K562 (cell line): ENCODE data around the gene GIMAP8. TPM values are rescaled to one million over a fixed set of nuclear protein-coding genes. Genes with fewer than 3 reads are reported as not detected.

Source experiments
- ARNT ChIP-seq, 2 experiments: fragments of 450-650 bp; IDR thresholded peaks; 2 replicates each; pipeline ENCODE4 v1.6.1; 2016; ENCODE audit warnings: mild to moderate bottlenecking in 1 of 2
- BACH1 ChIP-seq: fragments of 200-800 bp; sonication (Bioruptor generic); IDR thresholded peaks from 2 replicates; pipeline ENCODE4 v1.6.1; 2016; ENCODE audit warnings: missing genetic modification characterization, missing compliant biosample characterization
- ELF1 ChIP-seq: fragments of 200-800 bp; sonication (Bioruptor generic); IDR thresholded peaks from 2 replicates; pipeline ENCODE4 v1.6.1; 2016; ENCODE audit warnings: missing genetic modification characterization, missing compliant biosample characterization
- ELK3 ChIP-seq: fragments of 450-650 bp; formaldehyde crosslinking; IDR thresholded peaks from 2 replicates; pipeline ENCODE4 v1.4.0; 2020; ENCODE audit warnings: mild to moderate bottlenecking
- JUN ChIP-seq, 2 experiments: sonication (generic) in 1 of 2; formaldehyde crosslinking in 1 of 2; IDR thresholded peaks; 2 replicates each; pipeline versions ENCODE4 v1.6.1 to v1.8.0; 2012 to 2022; ENCODE audit warnings: borderline replicate concordance in 2 of 2, mild to moderate bottlenecking in 2 of 2, improper control_type of control experiment in 1 of 2, low read depth in 1 of 2, low read length in 1 of 2, missing genetic modification reagents in 1 of 2
- KDM2B ChIP-seq: fragments of 250-450 bp; sonication (Bioruptor Pico); IDR thresholded peaks from 2 replicates; pipeline ENCODE4 v1.8.0; 2021; ENCODE audit warnings: mild to moderate bottlenecking, moderate library complexity
- PHF21A ChIP-seq: fragments of 450-650 bp; IDR thresholded peaks from 2 replicates; pipeline ENCODE4 v1.6.1; 2017; ENCODE audit warnings: low read depth, borderline replicate concordance
- PYGO2 ChIP-seq: fragments of 450-650 bp; IDR thresholded peaks from 2 replicates; pipeline ENCODE4 v1.6.1; 2016; ENCODE audit warnings: mild to moderate bottlenecking, missing genetic modification characterization, moderate library complexity, missing compliant biosample characterization
- RAD21 ChIP-seq, 2 experiments: fragments of 250-450 bp in 1 of 2; fragments of 450-650 bp in 1 of 2; sonication (Bioruptor Pico) in 1 of 2; formaldehyde crosslinking in 1 of 2; IDR thresholded peaks in 1 of 2; conservative IDR thresholded peaks in 1 of 2; 2 replicates each; pipeline versions ENCODE4 v1.4.0 to v1.8.0; 2020 to 2022; ENCODE audit warnings: mild to moderate bottlenecking in 2 of 2, moderate library complexity in 1 of 2
- SAFB ChIP-seq: fragments of 200-400 bp; formaldehyde crosslinking; IDR thresholded peaks from 2 replicates; pipeline ENCODE4 v1.6.1; 2017; ENCODE audit warnings: low read depth, low read length, borderline replicate concordance
- SNIP1 ChIP-seq: fragments of 450-650 bp; IDR thresholded peaks from 2 replicates; pipeline ENCODE4 v1.7.1; 2017; ENCODE audit warnings: low read depth, mild to moderate bottlenecking
- SRSF9 ChIP-seq: fragments of 200-400 bp; formaldehyde crosslinking; IDR thresholded peaks from 2 replicates; pipeline ENCODE4 v1.6.1; 2017; ENCODE audit warnings: low read depth, low read length, borderline replicate concordance
- TAF9B ChIP-seq: fragments of 450-650 bp; IDR thresholded peaks from 2 replicates; pipeline ENCODE4 v1.6.1; 2018; ENCODE audit warnings: mild to moderate bottlenecking; ENCODE audit not compliant: partially characterized antibody
- U2AF2 ChIP-seq: fragments of 200-400 bp; formaldehyde crosslinking; optimal IDR thresholded peaks from 2 replicates; pipeline ENCODE3; 2017; ENCODE audit warnings: low read depth, mild to moderate bottlenecking, low read length
- XRCC3 ChIP-seq: fragments of 450-650 bp; IDR thresholded peaks from 2 replicates; pipeline ENCODE4 v1.6.1; 2017; ENCODE audit warnings: mild to moderate bottlenecking, moderate library complexity
- ZKSCAN1 ChIP-seq: fragments of 150-350 bp; IDR thresholded peaks from 2 replicates; pipeline ENCODE4 v1.6.1; 2016; ENCODE audit warnings: low read depth, low read length
- ZNF175 ChIP-seq: fragments of 200-800 bp; sonication (Bioruptor generic); IDR thresholded peaks from 2 replicates; pipeline ENCODE4 v1.6.1; 2016; ENCODE audit warnings: low read depth, mild to moderate bottlenecking, missing genetic modification characterization, missing compliant biosample characterization
- ZNF696 ChIP-seq: fragments of 250-450 bp; sonication (Bioruptor Pico); conservative IDR thresholded peaks from 2 replicates; pipeline ENCODE4 v1.4.0; 2020; ENCODE audit warnings: mild to moderate bottlenecking, moderate library complexity
- ZNF75A ChIP-seq: fragments of 450-650 bp; formaldehyde crosslinking; IDR thresholded peaks from 2 replicates; pipeline ENCODE4 v1.4.0; 2020; ENCODE audit warnings: mild to moderate bottlenecking
- polyA plus RNA-seq, 8 experiments: library from polyadenylated mRNA; depleted of rRNA in 4 of 8; stranded (reverse) in 5 of 8; unstranded in 3 of 8; fragments of >200 nt; fragmentation: Nextera tagmentation in 2 of 8; fragmentation: Illumina TruSeq in 1 of 8; extraction: Ambion mirVana in 2 of 8; extraction: Trizol in 1 of 8; gene quantifications; 2 replicates each; pipeline versions ENCODE4 v1.2.1 to v1.2.3, GENCODE V29; 2011 to 2014; ENCODE audit warnings: inconsistent platforms in 1 of 8, missing spikeins in 1 of 8
- total RNA-seq, 7 experiments: library from RNA; depleted of rRNA in 6 of 7; stranded (reverse); fragments of >200 nt in 6 of 7; fragmentation: Illumina TruSeq in 2 of 7; extraction: Trizol in 2 of 7; gene quantifications; 2 replicates each; pipeline versions ENCODE4 v1.2.1 to v1.2.3, GENCODE V29; 2011 to 2021; ENCODE audit warnings: low replicate concordance in 1 of 7
- TF ChIP-seq, protein P1 (sequence below): sonication (generic); formaldehyde crosslinking; IDR thresholded peaks from 2 replicates; pipeline ENCODE4 v1.8.1; 2023; ENCODE audit warnings: mild to moderate bottlenecking, missing genetic modification reagents
- TF ChIP-seq, protein P2 (sequence below): fragments of 250-450 bp; sonication (Bioruptor Pico); IDR thresholded peaks from 2 replicates; pipeline ENCODE4 v1.9.0; 2021; ENCODE audit warnings: mild to moderate bottlenecking, inconsistent platforms
- TF ChIP-seq, protein P3 (sequence below): fragments of 250-450 bp; sonication (Bioruptor Pico); IDR thresholded peaks from 2 replicates; pipeline ENCODE4 v1.4.0; 2020; ENCODE audit warnings: borderline replicate concordance

Gene GIMAP8
- total and polyA plus RNA-seq, 9 of the 15 experiments (the other 6 are each of a cell fraction or from before 2014, with no cell fraction given), result not detected

DNA sequence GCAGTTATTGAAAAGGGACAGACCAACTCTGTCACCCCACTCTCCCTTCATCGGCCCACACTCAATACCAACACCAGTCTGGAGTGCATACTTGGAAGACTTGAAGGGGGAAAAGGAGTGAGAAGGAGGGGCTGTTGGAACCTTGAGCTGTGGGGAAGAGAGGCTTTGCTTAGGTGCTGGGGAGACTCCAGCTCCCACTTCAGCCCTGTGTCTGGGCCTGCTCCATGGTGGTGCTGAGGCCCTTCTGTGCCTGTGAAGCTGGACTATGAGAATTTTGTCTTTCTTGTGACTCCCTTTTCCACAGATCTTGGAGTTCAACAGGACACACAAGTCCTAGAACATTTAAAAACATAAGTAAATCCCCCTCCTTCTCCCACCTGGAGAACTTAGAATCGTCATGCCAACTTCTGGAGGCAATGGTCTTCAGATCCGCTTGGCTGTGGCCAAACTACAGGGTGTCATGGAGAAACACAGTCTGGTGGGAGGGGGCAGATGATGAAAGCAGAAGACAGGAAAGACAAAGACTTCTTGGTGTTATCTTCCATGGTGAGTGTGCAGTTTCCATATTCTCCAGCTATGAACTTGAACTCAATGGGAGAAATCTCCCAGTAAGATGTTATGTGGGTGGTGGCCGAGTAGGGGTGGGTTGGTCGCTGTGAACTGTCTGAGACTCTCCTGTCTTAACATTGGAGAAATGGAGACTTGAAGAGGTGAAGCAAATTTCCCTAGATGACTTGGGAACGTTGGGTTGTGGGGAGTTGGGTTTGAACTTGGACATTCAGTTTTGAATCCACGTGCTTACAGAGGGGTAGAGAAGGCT lies 18.4 kb upstream of the GIMAP8 start (continued):
- TF ChIP-seq ZNF696 (CRISPR knock-in tag), result no peak
- no peak for TF ChIP-seq SRSF9
- TF ChIP-seq, protein P1, sequence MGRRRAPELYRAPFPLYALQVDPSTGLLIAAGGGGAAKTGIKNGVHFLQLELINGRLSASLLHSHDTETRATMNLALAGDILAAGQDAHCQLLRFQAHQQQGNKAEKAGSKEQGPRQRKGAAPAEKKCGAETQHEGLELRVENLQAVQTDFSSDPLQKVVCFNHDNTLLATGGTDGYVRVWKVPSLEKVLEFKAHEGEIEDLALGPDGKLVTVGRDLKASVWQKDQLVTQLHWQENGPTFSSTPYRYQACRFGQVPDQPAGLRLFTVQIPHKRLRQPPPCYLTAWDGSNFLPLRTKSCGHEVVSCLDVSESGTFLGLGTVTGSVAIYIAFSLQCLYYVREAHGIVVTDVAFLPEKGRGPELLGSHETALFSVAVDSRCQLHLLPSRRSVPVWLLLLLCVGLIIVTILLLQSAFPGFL (CRISPR knock-in tag), result no peak
- no peak for TF ChIP-seq ZKSCAN1
- TF ChIP-seq TAF9B, result no peak
- no peak for TF ChIP-seq ZNF75A
- TF ChIP-seq SNIP1, result no peak
- peak; percentile 84; the same call in 1 of the 2 replicates for TF ChIP-seq ZNF175 (CRISPR knock-in tag)
- TF ChIP-seq SAFB, result no peak
- TF ChIP-seq, protein P2, sequence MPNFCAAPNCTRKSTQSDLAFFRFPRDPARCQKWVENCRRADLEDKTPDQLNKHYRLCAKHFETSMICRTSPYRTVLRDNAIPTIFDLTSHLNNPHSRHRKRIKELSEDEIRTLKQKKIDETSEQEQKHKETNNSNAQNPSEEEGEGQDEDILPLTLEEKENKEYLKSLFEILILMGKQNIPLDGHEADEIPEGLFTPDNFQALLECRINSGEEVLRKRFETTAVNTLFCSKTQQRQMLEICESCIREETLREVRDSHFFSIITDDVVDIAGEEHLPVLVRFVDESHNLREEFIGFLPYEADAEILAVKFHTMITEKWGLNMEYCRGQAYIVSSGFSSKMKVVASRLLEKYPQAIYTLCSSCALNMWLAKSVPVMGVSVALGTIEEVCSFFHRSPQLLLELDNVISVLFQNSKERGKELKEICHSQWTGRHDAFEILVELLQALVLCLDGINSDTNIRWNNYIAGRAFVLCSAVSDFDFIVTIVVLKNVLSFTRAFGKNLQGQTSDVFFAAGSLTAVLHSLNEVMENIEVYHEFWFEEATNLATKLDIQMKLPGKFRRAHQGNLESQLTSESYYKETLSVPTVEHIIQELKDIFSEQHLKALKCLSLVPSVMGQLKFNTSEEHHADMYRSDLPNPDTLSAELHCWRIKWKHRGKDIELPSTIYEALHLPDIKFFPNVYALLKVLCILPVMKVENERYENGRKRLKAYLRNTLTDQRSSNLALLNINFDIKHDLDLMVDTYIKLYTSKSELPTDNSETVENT, result no peak
- TF ChIP-seq ELF1 (tag), result no peak
- peak; percentile 74 for TF ChIP-seq PYGO2
- TF ChIP-seq JUN (IDR thresholded peaks at IDR 0.05; ENCODE audit: borderline replicate concordance, low read depth, low read length), result 0 out of 2 replicates have a peak, but pooled peaks have one; percentile 28
- TF ChIP-seq JUN (CRISPR knock-in tag; IDR thresholded peaks at IDR 0.05; ENCODE audit: borderline replicate concordance), result no peak
- TF ChIP-seq XRCC3, result no peak
- no peak for TF ChIP-seq U2AF2
- TF ChIP-seq ARNT (IDR thresholded peaks at IDR 0.05), result no peak
- peak in 1 of 2 experiments; percentile 29; a peak in 2 of 4 replicates for TF ChIP-seq RAD21 (CRISPR knock-in tag; conservative IDR thresholded peaks at IDR 0.05 in 1 of 2, IDR thresholded peaks at IDR 0.05 in 1 of 2)
- TF ChIP-seq BACH1, result peak; percentile 91
- TF ChIP-seq KDM2B (CRISPR knock-in tag), result no peak
- TF ChIP-seq PHF21A, result no peak
- TF ChIP-seq, protein P3, sequence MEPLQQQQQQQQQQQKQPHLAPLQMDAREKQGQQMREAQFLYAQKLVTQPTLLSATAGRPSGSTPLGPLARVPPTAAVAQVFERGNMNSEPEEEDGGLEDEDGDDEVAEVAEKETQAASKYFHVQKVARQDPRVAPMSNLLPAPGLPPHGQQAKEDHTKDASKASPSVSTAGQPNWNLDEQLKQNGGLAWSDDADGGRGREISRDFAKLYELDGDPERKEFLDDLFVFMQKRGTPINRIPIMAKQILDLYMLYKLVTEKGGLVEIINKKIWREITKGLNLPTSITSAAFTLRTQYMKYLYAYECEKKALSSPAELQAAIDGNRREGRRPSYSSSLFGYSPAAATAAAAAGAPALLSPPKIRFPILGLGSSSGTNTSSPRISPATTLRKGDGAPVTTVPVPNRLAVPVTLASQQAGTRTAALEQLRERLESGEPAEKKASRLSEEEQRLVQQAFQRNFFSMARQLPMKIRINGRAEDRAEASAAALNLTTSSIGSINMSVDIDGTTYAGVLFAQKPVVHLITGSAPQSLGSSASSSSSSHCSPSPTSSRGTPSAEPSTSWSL (CRISPR knock-in tag), result no peak
- no peak; the same call in 1 of the 2 replicates for TF ChIP-seq ELK3 (CRISPR knock-in tag)
